ENCODE measurements around the gene FMNL2. TPM values are rescaled to one million over a fixed set of nuclear protein-coding genes. Genes with fewer than 3 reads are reported as not detected.

FMNL2 gene
- total RNA-seq, 1 experiment from 2014 or later, result 28.1 TPM

DNA sequence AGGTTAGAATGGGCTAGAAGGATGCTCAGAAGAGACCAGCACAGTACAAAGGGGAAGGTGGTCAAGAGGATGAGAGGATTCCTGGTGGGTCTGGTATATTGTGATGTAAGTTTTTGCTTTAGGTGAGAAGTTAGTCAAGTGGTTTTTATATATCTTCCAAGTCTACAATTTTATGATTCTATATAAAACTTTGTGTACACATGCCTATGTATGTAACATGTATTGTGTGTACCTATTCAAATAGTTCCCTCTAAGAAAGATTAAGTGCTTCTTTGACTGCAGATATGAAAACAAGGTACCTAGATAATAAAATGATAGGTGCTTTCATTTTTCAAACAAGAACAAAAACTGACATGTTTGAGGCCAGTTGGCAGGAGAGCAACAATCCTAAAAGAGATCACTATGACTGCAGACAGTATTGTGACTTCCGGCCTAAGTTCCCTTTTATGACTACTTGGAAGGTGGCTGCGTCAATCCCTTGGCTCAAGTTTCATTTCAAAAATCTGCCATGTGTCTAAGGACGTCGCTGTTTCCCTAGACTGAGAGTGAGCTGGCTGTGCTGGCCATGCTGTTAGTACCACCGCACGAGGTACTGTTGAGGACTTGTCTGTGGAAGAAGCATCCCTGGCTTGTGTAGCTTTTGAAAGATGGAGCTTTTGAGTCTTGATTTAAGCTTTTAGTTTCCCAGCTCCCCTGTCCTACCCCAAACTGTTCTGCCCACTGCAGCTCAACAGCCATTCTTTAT, 259.2 kb downstream of the FMNL2 start:
- H4K20me1 ChIP-seq (ENCODE audit: insufficient read depth), result no peaks in the 10 kb centered on the region
- no peak overlapping the region for H3K27ac ChIP-seq (ENCODE audit: low read depth, low read length)
- no peaks in the 10 kb centered on the region for H3K79me2 ChIP-seq (ENCODE audit: insufficient read depth, low read length)
- H3K9me3 ChIP-seq (ENCODE audit: control insufficient read depth in 1 of 2, insufficient read depth in 1 of 2, low read depth in 1 of 2, low read length in 2 of 2), result no peaks in the 10 kb centered on the region
- H3K9me2 ChIP-seq (ENCODE audit: insufficient read depth), result no peaks in the 10 kb centered on the region
- no peak overlapping the region for H3K4me2 ChIP-seq (ENCODE audit: low read length)
- no TSS peak for BruUV-seq (replicated peaks)
- no peak overlapping the region for H3K9ac ChIP-seq (ENCODE audit: low read length)
- peaks cover 0 to 8% of the 10 kb centered on the region in 2 experiments; a peak in 2 of 4 replicates for H3K4me1 ChIP-seq (ENCODE audit: control insufficient read depth in 1 of 2, insufficient read depth in 2 of 2, low read length in 2 of 2)
- no peak for ATAC-seq
- H2AFZ ChIP-seq (ENCODE audit: low read depth, low read length, poor library complexity, severe bottlenecking), result no peak overlapping the region
- CTCF ChIA-PET, result no interaction called here
- intact Hi-C loops (cut with micrococcal nuclease), result no loop called here
- no peak for TF ChIP-seq EZH2phosphoT487 (IDR thresholded peaks at IDR 0.05; ENCODE audit: borderline replicate concordance)
- TF ChIP-seq, protein P1, sequence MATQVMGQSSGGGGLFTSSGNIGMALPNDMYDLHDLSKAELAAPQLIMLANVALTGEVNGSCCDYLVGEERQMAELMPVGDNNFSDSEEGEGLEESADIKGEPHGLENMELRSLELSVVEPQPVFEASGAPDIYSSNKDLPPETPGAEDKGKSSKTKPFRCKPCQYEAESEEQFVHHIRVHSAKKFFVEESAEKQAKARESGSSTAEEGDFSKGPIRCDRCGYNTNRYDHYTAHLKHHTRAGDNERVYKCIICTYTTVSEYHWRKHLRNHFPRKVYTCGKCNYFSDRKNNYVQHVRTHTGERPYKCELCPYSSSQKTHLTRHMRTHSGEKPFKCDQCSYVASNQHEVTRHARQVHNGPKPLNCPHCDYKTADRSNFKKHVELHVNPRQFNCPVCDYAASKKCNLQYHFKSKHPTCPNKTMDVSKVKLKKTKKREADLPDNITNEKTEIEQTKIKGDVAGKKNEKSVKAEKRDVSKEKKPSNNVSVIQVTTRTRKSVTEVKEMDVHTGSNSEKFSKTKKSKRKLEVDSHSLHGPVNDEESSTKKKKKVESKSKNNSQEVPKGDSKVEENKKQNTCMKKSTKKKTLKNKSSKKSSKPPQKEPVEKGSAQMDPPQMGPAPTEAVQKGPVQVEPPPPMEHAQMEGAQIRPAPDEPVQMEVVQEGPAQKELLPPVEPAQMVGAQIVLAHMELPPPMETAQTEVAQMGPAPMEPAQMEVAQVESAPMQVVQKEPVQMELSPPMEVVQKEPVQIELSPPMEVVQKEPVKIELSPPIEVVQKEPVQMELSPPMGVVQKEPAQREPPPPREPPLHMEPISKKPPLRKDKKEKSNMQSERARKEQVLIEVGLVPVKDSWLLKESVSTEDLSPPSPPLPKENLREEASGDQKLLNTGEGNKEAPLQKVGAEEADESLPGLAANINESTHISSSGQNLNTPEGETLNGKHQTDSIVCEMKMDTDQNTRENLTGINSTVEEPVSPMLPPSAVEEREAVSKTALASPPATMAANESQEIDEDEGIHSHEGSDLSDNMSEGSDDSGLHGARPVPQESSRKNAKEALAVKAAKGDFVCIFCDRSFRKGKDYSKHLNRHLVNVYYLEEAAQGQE (IDR thresholded peaks at IDR 0.05; ENCODE audit: low read depth), result no peak
- no peak for TF ChIP-seq FOSL1 (IDR thresholded peaks at IDR 0.05; ENCODE audit: low read depth)
- TF ChIP-seq JUND (IDR thresholded peaks at IDR 0.05), result no peak
- TF ChIP-seq, protein P2, sequence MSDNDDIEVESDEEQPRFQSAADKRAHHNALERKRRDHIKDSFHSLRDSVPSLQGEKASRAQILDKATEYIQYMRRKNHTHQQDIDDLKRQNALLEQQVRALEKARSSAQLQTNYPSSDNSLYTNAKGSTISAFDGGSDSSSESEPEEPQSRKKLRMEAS (IDR thresholded peaks at IDR 0.05), result no peak
- no peak for TF ChIP-seq SIN3A (IDR thresholded peaks at IDR 0.05; ENCODE audit: low read depth)
- TF ChIP-seq, protein P3, sequence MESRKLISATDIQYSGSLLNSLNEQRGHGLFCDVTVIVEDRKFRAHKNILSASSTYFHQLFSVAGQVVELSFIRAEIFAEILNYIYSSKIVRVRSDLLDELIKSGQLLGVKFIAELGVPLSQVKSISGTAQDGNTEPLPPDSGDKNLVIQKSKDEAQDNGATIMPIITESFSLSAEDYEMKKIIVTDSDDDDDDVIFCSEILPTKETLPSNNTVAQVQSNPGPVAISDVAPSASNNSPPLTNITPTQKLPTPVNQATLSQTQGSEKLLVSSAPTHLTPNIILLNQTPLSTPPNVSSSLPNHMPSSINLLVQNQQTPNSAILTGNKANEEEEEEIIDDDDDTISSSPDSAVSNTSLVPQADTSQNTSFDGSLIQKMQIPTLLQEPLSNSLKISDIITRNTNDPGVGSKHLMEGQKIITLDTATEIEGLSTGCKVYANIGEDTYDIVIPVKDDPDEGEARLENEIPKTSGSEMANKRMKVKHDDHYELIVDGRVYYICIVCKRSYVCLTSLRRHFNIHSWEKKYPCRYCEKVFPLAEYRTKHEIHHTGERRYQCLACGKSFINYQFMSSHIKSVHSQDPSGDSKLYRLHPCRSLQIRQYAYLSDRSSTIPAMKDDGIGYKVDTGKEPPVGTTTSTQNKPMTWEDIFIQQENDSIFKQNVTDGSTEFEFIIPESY (IDR thresholded peaks at IDR 0.05; ENCODE audit: extremely low read depth, insufficient replicate concordance, low read length), result no peak
- no peak for TF ChIP-seq SP1 (IDR thresholded peaks at IDR 0.05; ENCODE audit: low read depth)
- TF ChIP-seq ZFX (IDR thresholded peaks at IDR 0.05), result no peak
- TF ChIP-seq TCF7L2 (IDR thresholded peaks at IDR 0.05; ENCODE audit: borderline replicate concordance, extremely low read depth, insufficient read depth, insufficient read length), result no peak
- no peak for TF ChIP-seq CEBPB (IDR thresholded peaks at IDR 0.05; ENCODE audit: low read depth)
- no peak for TF ChIP-seq CBX3 (IDR thresholded peaks at IDR 0.05; ENCODE audit: low read depth)
- no peak overlapping the region for H3K4me3 ChIP-seq (replicated peaks in 1 of 2; ENCODE audit: low read depth in 1 of 2, low read length in 2 of 2)
- POLR2A ChIA-PET, result no interaction called here
- RAD21 ChIA-PET (ENCODE audit: low non-redundant PET in 1 of 2, low total read pairs in 2 of 2, uncharacterized antibody in 2 of 2, unreplicated experiment in 2 of 2), result no interaction called here
- H3K36me3 ChIP-seq (ENCODE audit: control insufficient read depth in 1 of 2, insufficient read depth in 2 of 2, low read length in 2 of 2), result no peaks in the 10 kb centered on the region
- DNase-seq (ENCODE audit: low read depth, low spot score), result no peak
- H3K27me3 ChIP-seq (ENCODE audit: insufficient read depth, low read length), result no peaks in the 10 kb centered on the region

All from HCT116 (cell line).